ENCODE data around the gene LUC7L2. TPM values are rescaled to one million over a fixed set of nuclear protein-coding genes. Genes with fewer than 3 reads are reported as not detected.
"Not testable (repeated sequence)": the region's sequence is repeated elsewhere in the genome, so short reads cannot be mapped to it uniquely, and the experiment has no call there.

The LUC7L2 gene, protein sequence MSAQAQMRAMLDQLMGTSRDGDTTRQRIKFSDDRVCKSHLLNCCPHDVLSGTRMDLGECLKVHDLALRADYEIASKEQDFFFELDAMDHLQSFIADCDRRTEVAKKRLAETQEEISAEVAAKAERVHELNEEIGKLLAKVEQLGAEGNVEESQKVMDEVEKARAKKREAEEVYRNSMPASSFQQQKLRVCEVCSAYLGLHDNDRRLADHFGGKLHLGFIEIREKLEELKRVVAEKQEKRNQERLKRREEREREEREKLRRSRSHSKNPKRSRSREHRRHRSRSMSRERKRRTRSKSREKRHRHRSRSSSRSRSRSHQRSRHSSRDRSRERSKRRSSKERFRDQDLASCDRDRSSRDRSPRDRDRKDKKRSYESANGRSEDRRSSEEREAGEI
- 105 TPM for total RNA-seq

DNA sequence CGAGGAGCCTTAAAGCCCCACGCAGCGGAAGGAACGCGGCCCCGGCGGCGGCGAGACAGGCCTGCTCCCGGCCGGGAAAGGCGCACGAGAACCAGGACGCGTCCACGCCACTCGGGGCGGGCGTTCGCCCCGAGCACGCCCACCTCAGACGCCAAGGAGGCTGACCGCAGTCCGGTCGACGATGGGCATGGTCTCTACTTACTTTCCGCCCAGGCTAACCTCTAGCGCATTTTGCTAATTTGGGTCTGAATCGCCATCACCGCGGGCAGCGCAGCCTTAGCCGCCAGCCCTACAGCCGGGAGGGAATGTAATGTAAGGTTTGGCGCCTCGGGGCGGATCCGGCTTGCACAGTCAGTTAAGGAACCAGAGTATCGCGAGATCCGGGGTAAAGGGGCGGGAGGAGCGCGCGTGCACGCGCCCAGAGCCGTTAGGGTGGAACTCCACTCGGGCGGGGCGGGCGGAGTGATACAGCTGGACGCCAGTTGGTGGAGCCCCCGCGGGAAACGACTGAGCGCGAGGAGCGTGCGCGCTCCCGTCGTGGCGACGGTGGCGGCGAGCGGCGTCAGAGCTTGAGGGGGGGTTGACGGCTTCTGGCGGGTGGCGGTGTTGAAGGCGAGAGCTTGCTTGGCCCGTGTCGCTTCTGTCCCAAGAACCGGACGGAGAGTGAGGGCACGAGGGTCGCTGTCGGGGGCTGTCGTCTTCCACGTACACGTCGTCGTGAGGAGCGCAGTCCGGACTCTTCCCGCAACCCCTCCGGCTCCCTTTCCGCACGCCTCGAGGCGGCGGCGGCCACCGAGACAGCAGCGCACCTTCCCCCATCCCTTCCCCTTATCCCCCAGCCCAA is at the start of gene LUC7L2:
Gene LUC7L2, plus strand, starts transcription at position 529 of the 844 bp plus-strand sequence. CDS start 368 bp downstream, outside the sequence.
- no peaks in the 10 kb centered on the region for H3K27me3 ChIP-seq (ENCODE audit: insufficient read depth, low read length)
- H3K4me1 ChIP-seq (ENCODE audit: insufficient read depth, low read length) = peaks cover 35% of the 10 kb centered on the region
- H3K4me3 ChIP-seq (ENCODE audit: low read length) = peak within 1 kb of the TSS; percentile 77
- no peaks in the 10 kb centered on the region for H3K9me3 ChIP-seq (ENCODE audit: low read depth, low read length)

DNA sequence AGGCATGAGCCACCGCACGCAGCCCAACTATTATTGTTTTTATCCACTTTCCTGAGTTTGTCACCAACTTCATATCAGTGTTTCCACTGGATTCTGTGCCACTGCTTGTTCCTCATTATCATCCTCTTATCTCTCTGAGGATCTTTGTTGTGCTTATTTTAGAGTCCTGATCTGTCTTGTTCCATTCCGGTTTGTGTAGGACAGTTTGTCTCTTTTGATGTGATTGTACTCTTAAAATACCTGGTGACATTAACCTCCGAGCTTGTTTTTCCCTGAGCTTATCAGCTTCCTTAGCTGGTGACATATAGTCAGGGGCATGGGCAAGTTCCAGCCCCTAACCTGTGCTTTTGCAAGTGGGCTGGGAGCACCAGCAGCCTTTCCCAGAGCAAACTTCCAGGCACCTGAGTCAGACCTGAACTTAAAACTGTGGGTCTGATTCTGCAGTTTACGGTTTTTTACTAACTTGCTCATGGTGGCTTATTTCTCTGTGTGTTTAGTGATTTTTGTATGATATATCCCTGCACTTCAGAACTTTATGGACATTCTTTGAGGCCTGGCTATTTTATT is 41.7 kb upstream of the LUC7L2 start:
- Histone ChIP-seq H3K9me3 (ENCODE audit: low read depth, low read length) (no peaks in the 10 kb centered on the region), H3K27me3 (ENCODE audit: insufficient read depth, low read length) (no peaks in the 10 kb centered on the region), H3K4me3 (ENCODE audit: low read length) (no peak overlapping the region), H3K4me1 (ENCODE audit: insufficient read depth, low read length) (no peaks in the 10 kb centered on the region)

DNA sequence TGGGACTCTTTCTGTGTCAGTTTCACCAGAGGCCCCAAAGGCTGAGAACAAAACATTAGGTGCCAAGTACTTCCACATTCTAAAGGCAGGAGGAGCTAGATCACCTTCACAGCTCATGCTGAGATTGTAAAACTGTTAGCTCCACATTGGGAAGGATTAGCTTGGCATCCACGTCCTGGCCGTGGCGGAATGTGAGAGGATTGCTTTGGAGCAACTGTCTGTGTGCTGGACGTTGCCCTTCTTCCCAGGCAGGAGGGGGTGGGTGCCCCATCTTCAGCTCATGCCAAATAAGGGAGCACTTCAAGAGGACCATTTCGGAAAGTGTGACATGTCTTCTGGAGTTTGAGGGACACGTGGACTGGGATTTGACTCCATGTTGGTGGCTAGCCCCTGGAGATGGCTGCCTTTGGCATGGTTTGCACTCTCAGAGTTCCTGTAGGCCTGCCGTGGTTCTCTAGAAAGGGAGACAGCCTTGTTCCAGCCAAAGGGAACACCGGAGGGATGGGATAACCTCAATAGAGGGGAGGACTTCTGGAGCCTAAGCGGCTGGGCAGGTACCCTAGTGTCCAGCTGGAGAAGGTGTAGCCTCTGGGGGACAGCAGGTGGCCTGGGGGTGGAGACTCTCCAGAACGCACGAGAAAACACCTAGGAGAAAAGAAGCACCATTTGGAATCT is 38.5 kb upstream of the LUC7L2 start:
- Histone ChIP-seq H3K9me3 (ENCODE audit: low read depth, low read length) (no peaks in the 10 kb centered on the region), H3K4me1 (ENCODE audit: insufficient read depth, low read length) (no peaks in the 10 kb centered on the region), H3K27me3 (ENCODE audit: insufficient read depth, low read length) (no peaks in the 10 kb centered on the region), H3K4me3 (ENCODE audit: low read length) (no peak overlapping the region)

DNA sequence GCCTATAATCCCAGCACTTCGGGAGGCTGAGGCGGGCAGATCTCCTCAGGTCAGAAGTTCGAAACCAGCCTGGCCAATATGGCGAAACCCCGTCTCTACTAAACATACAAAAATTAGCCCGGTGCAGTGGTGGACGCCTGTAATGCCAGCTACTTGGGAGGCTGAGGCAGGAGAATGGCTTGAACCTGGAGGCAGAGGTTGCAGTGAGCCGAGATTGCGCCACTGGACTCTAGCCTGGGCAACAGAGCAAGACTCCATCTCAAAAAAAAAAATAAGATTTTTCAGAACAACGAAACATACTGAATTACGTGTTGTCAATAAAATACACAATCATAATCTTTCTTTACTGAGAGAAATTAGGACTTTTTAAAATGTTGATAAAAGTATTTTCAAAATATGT is 35.0 kb upstream of the LUC7L2 start:
- H3K27me3 ChIP-seq (ENCODE audit: insufficient read depth, low read length); H3K4me1 ChIP-seq (ENCODE audit: insufficient read depth, low read length); H3K4me3 ChIP-seq (ENCODE audit: low read length); H3K9me3 ChIP-seq (ENCODE audit: low read depth, low read length): not testable (repeated sequence)

DNA sequence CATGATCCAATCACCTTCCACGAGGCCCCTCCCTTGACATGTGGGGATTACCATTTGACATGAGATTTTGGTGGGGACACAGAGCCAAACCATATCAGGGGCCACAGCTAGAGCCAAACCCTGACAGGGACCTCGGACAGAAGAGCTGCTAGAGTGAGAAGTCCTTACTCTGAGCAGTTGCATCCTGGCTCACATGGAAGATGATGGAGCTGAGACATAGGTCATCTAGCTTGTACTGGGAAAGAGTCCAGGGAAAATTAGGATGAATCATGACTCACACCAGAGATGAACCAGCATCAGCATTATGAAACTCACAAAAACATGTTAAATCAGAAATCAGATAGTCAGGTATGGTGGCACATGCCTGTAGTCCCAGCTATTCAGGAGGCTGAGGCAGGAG is 31.3 kb upstream of the LUC7L2 start:
- Histone ChIP-seq H3K4me3 (ENCODE audit: low read length) (no peak overlapping the region), H3K4me1 (ENCODE audit: insufficient read depth, low read length) (no peaks in the 10 kb centered on the region), H3K27me3 (ENCODE audit: insufficient read depth, low read length) (no peaks in the 10 kb centered on the region), H3K9me3 (ENCODE audit: low read depth, low read length) (no peaks in the 10 kb centered on the region)

DNA sequence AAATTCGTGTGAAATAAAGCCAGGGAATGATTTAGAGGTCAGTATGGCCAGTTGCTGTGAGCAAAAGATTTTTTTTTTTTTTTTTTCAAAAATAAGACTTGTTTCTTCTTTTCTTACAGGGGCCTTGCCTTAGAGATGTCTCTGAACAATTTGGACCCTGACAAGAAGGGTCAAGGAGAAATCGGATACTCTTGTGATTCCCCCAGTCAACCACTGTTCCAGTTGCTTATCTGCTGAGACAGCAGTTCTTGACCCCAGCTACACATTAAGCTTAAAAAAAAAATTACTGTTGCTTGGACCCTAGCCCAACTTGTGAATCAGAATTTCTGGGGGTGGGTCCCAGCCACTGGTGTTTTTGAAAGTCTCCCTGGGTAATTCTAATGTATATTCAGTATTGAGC is 30.6 kb upstream of the LUC7L2 start:
- Histone ChIP-seq H3K4me3 (ENCODE audit: low read length) (no peak overlapping the region), H3K4me1 (ENCODE audit: insufficient read depth, low read length) (no peaks in the 10 kb centered on the region), H3K9me3 (ENCODE audit: low read depth, low read length) (no peaks in the 10 kb centered on the region), H3K27me3 (ENCODE audit: insufficient read depth, low read length) (no peaks in the 10 kb centered on the region)

DNA sequence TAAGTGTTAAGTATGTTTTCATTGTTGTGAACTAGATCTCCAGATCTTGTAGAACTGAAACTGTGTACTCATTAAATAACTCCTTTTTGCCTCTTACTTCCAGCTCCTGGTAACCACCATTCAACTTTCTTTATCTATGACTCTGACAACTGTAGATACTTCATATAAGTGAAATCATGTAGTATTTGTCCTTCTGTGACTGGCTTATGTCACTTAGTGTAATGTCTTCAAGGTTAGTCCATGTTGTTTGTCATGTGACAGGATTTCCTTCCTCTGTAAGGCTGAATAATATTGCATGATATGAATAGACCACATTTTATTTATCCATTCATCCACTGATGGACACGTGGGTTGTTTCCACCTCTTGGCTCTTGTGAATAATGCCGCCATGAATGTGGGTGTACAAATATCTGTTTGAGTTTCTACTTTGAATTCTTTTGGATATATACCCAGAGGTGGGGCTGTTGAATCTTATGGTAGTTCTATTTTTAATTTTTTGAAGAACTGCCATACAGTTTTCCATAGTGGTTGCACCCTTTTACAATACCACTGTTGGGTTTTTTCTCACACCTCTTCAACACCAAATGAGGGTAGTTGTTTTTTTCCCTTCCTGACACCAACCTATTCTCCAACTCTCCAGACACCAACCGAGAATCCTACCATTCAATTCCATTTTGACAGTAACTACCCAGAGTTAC is 29.2 kb upstream of the LUC7L2 start:
- H3K27me3 ChIP-seq (ENCODE audit: insufficient read depth, low read length) = no peaks in the 10 kb centered on the region
- no peaks in the 10 kb centered on the region for H3K4me1 ChIP-seq (ENCODE audit: insufficient read depth, low read length)
- no peak overlapping the region for H3K4me3 ChIP-seq (ENCODE audit: low read length)
- H3K9me3 ChIP-seq (ENCODE audit: low read depth, low read length) = no peaks in the 10 kb centered on the region

DNA sequence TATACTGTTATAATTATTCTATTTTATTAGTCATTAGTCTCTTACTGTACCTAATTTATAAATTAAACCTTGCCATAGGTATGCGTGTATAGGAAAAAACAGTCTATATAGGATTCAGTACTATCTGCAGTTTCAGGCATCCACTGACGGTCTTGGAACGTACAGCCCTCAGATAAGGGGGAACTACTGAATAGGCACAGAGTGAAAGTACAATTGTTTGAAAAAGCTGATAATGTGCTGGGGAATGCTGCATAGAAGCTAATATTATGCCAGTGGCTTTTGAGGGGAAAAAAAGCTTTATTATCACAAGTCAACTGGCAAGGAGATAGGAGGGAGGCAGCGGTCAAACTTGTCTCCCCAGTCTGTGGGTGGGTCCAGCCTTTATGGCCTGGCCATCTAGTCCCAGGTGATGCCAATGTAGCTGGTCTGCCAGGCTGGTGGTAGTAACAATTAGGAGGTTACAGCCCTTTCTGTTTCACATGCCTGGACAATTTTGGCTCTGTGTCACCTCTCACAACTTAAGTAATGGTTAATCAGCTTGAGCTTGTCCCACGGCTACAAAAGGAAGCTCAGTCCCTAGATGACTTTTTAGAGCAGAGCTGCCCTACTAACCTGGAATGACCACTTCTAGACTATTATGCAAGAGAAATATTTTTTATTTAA is 26.9 kb upstream of the LUC7L2 start:
- Histone ChIP-seq H3K4me3 (ENCODE audit: low read length) (no peak overlapping the region), H3K9me3 (ENCODE audit: low read depth, low read length) (no peaks in the 10 kb centered on the region), H3K27me3 (ENCODE audit: insufficient read depth, low read length) (no peaks in the 10 kb centered on the region), H3K4me1 (ENCODE audit: insufficient read depth, low read length) (no peaks in the 10 kb centered on the region)

DNA sequence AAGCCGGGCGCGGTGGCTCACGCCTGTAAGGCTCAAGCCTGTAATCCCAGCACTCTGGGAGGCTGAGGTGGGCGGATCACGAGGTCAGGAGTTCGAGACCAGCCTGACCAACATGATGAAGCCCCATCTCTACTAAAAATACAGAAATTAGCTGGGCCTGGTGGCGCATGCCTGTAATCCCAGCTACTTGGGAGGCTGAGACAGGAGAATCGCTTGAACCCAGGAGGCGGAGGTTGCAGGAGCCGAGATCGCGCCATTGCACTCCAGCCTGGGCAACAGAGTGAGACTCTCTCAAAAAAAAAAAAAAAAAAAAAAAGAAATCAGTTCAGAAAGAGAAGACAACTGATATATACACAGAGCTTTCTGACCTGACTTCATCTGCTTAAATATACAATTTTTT is 26.3 kb upstream of the LUC7L2 start:
- H3K9me3 ChIP-seq (ENCODE audit: low read depth, low read length); H3K27me3 ChIP-seq (ENCODE audit: insufficient read depth, low read length); H3K4me1 ChIP-seq (ENCODE audit: insufficient read depth, low read length); H3K4me3 ChIP-seq (ENCODE audit: low read length): not testable (repeated sequence)

DNA sequence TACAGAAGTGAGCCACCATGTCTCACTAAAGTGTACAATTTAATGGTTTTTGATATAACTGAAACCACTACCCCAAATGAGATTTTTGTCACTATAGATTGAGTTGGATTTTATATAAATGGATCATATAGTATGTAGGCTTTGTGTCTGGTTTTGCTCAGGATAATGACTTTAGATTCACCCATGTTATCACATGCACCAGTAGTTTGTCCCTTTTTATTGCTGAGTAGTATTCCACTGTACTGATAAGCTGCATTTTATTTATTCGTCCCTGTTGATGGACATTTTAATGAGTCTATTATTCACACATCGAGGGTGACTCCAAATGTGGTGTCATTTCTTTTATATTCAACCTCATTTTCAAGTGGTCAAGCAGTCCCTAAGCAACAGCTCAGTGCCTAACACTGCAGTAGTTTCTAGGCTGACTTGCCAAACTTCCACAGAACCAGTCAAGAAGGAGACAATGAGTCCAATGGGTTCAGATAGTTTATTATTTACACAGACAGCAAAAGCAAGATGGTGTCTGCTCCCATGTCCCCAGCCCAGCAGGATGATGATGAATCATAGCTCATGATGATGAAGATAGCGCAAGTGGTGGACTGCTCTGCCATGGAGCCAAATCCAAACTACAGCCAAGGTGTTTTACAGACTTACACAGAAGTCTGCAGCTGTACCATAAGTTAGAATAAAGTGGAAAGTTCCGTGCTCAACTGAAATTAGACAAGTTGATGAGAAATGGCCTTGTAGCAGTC is 25.1 kb upstream of the LUC7L2 start:
- H3K27me3 ChIP-seq (ENCODE audit: insufficient read depth, low read length) = no peaks in the 10 kb centered on the region

DNA sequence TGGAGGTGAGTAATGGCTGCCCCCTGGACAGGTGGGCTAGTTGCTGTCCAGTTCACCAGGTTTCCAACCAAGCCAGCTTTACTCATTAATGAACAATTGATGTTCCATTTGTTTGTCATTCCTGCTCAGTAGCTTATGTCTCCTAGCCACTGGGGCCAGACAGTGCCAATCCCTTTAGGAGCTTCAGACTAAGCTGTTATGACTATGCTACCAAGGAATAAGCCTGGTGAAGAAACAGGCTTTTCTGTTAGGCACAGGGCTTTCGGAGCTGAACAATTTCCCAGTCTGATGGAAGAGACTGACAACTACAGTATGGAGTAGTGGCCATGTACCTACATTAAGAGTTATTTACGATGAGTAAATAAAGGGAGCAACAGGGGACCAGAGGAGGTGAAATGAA is 20.7 kb upstream of the LUC7L2 start:
- Histone ChIP-seq H3K4me3 (ENCODE audit: low read length) (no peak overlapping the region), H3K4me1 (ENCODE audit: insufficient read depth, low read length) (peaks cover 23% of the 10 kb centered on the region), H3K27me3 (ENCODE audit: insufficient read depth, low read length) (no peaks in the 10 kb centered on the region), H3K9me3 (ENCODE audit: low read depth, low read length) (no peaks in the 10 kb centered on the region)

More for the DNA sequence above, 25.1 kb upstream of the LUC7L2 start:
- H3K4me3 ChIP-seq (ENCODE audit: low read length) = no peak overlapping the region
- H3K4me1 ChIP-seq (ENCODE audit: insufficient read depth, low read length) = peaks cover 3% of the 10 kb centered on the region
- no peaks in the 10 kb centered on the region for H3K9me3 ChIP-seq (ENCODE audit: low read depth, low read length)

DNA sequence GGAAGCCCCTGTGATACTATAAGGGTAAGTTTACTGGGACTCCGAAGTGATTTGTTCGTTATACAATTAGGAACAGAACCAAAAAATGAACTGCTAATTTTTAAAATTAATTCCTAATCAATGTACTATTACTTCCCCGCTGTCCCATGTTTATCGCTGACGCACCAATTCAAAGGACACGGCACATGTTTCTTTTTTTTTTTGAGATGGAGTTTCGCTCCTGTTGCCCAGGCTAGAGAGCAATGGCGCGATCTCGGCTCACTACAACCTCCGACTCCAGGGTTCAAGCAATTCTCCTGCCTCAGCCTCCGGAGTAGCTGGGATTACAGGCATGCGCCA is 20.0 kb upstream of the LUC7L2 start:
- peak overlapping the region; percentile 95 for H3K4me3 ChIP-seq (ENCODE audit: low read length)
- H3K27me3 ChIP-seq (ENCODE audit: insufficient read depth, low read length) = no peaks in the 10 kb centered on the region
- no peaks in the 10 kb centered on the region for H3K9me3 ChIP-seq (ENCODE audit: low read depth, low read length)
- peaks cover 23% of the 10 kb centered on the region for H3K4me1 ChIP-seq (ENCODE audit: insufficient read depth, low read length)

DNA sequence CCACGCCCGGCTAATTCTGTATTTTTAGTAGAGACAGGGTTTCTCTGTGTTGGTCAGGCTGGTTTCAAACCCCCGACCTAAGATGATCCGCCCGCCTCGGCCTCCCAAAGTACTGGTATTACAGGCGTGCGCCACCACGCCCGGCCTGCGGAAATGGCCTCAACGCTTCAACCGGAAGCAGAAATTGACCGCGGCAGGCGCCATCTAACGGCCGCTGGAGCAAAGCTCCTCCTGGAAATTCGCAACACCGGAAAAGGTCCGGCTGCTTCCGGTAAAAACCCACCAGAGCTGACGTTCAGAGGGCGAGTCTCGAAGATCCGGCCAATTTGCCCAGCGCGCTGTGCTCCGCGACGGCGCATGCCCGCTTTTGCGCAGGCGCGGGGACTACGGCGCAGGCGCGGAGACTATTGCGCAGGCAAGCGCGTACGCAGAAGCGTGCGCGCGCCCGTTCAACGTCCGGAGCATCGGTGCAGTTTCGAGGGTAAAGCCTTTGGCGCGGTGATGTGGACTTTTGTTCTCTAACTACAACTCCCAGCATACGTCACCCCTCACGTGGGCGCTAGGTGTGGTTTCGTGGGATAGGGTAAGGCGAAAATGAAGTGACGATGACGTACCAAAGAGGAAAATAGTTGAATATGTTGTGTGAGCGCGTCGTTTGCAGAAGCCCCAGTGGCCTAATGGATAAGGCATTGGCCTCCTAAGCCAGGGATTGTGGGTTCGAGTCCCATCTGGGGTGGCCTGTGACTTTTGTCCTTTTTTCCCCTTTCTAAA is 19.5 kb upstream of the LUC7L2 start:
- H3K9me3 ChIP-seq (ENCODE audit: low read depth, low read length) = no peaks in the 10 kb centered on the region
- H3K4me1 ChIP-seq (ENCODE audit: insufficient read depth, low read length) = peaks cover 23% of the 10 kb centered on the region
- H3K27me3 ChIP-seq (ENCODE audit: insufficient read depth, low read length) = no peaks in the 10 kb centered on the region
- peak overlapping the region; percentile 95 for H3K4me3 ChIP-seq (ENCODE audit: low read length)
